DOHH2 (cell line): ENCODE results near the gene GPC6.

ENCODE experiments used
- H3F3A ChIP-seq: fragments of 200-600 bp; sonication (generic), shearing (Covaris generic); 2 replicates; pipeline ENCODE4 v1.6.0; 2016; ENCODE audit warnings: antibody characterized with exemption, mild to moderate bottlenecking; ENCODE audit not compliant: control insufficient read depth, insufficient read depth
- H3K27ac ChIP-seq: fragments of 200-600 bp; sonication (generic); 2 replicates; pipeline ENCODE4 v1.5.1; 2014; ENCODE audit warnings: low read depth, mild to moderate bottlenecking, low read length, moderate library complexity
- H3K27me3 ChIP-seq: fragments of 200-600 bp; sonication (generic); 2 replicates; pipeline ENCODE4 v1.6.1; 2014; ENCODE audit warnings: mild to moderate bottlenecking, low read length, mixed read lengths; ENCODE audit not compliant: control insufficient read depth
- H3K36me3 ChIP-seq: fragments of 200-600 bp; sonication (generic); 2 replicates; pipeline ENCODE4 v1.6.1; 2014; ENCODE audit warnings: mild to moderate bottlenecking, low read length, moderate library complexity, mixed read lengths; ENCODE audit not compliant: control insufficient read depth
- H3K4me1 ChIP-seq: fragments of 200-600 bp; sonication (generic); 2 replicates; pipeline ENCODE4 v1.6.1; 2014; ENCODE audit warnings: mild to moderate bottlenecking, low read length, mixed read lengths; ENCODE audit not compliant: control insufficient read depth
- H3K4me2 ChIP-seq: fragments of 200-600 bp; sonication (generic); 2 replicates; pipeline ENCODE4 v1.6.0; 2014; ENCODE audit warnings: mild to moderate bottlenecking, low read length, moderate library complexity
- H3K4me3 ChIP-seq: fragments of 200-600 bp; sonication (generic); 2 replicates; pipeline ENCODE4 v1.5.1; 2014; ENCODE audit warnings: mild to moderate bottlenecking, low read length, mixed read lengths
- H3K79me2 ChIP-seq: fragments of 200-600 bp; sonication (generic); 2 replicates; pipeline ENCODE4 v1.6.1; 2014; ENCODE audit warnings: mild to moderate bottlenecking, low read length, mixed read lengths; ENCODE audit not compliant: control insufficient read depth
- H3K9me2 ChIP-seq: fragments of 200-600 bp; sonication (generic); replicated peaks from 2 replicates; pipeline ENCODE4 v1.6.1; 2014; ENCODE audit warnings: mild to moderate bottlenecking, low read length, mixed read lengths; ENCODE audit not compliant: control insufficient read depth
- H3K9me3 ChIP-seq: fragments of 200-600 bp; sonication (generic); 2 replicates; pipeline ENCODE4 v1.6.1; 2014; ENCODE audit warnings: antibody characterized with exemption, low read length, mixed read lengths; ENCODE audit not compliant: control insufficient read depth, insufficient read depth
- H4K20me1 ChIP-seq: fragments of 200-600 bp; sonication (generic); 2 replicates; pipeline ENCODE4 v1.6.0; 2014; ENCODE audit warnings: low read depth, mild to moderate bottlenecking, antibody characterized with exemption, low read length, moderate library complexity; ENCODE audit not compliant: control insufficient read depth, insufficient read depth
- CTCF ChIP-seq: fragments of 200-600 bp; sonication (generic); IDR thresholded peaks from one replicate; pipeline ENCODE4 v1.5.1; 2014; ENCODE audit warnings: antibody characterized with exemption, mild to moderate bottlenecking, low read depth, low read length; ENCODE audit not compliant: poor library complexity, severe bottlenecking
- EZH2phosphoT487 ChIP-seq: fragments of 200-600 bp; sonication (generic); IDR thresholded peaks from 2 replicates; pipeline ENCODE4 v1.6.1; 2017; ENCODE audit warnings: borderline replicate concordance, mild to moderate bottlenecking, antibody characterized with exemption, low read length, moderate library complexity, mixed read lengths

The GPC6 gene

GRCh38 chr13:93527748-93528297 is 301.2 kb downstream of the GPC6 start:
- Histone ChIP-seq H4K20me1 (no peaks in the 10 kb centered on the region), H3K9me2 (no peaks in the 10 kb centered on the region), H3K9me3 (no peaks in the 10 kb centered on the region), H3K36me3 (no peaks in the 10 kb centered on the region), H3K27ac (no peak overlapping the region), H3F3A (no peaks in the 10 kb centered on the region), H3K79me2 (no peaks in the 10 kb centered on the region), H3K27me3 (no peaks in the 10 kb centered on the region), H3K4me2 (no peak overlapping the region), H3K4me1 (no peaks in the 10 kb centered on the region), H3K4me3 (no peak overlapping the region)
- TF ChIP-seq CTCF (no peak), EZH2phosphoT487 (no peak)

- Histone ChIP-seq H3K4me2 (no peak overlapping the region), H3F3A (no peaks in the 10 kb centered on the region), H3K36me3 (no peaks in the 10 kb centered on the region), H3K79me2 (no peaks in the 10 kb centered on the region), H3K9me2 (no peaks in the 10 kb centered on the region), H3K9me3 (no peaks in the 10 kb centered on the region), H3K27ac (no peak overlapping the region), H3K27me3 (no peaks in the 10 kb centered on the region), H3K4me1 (no peaks in the 10 kb centered on the region), H3K4me3 (no peak overlapping the region), H4K20me1 (no peaks in the 10 kb centered on the region)
- no peak for TF ChIP-seq CTCF
- TF ChIP-seq EZH2phosphoT487: no peak
Observed at GRCh38 chr13:93529961-93530360, 303.4 kb downstream of the GPC6 start.

- H3F3A ChIP-seq: no peaks in the 10 kb centered on the region
- H3K79me2 ChIP-seq: no peaks in the 10 kb centered on the region
- no peak overlapping the region for H3K4me3 ChIP-seq
- H3K9me3 ChIP-seq: no peaks in the 10 kb centered on the region
- no peaks in the 10 kb centered on the region for H3K9me2 ChIP-seq
- no peaks in the 10 kb centered on the region for H3K4me1 ChIP-seq
- H3K27me3 ChIP-seq: no peaks in the 10 kb centered on the region
- no peak overlapping the region for H3K27ac ChIP-seq
- no peak for TF ChIP-seq CTCF
- no peak for TF ChIP-seq EZH2phosphoT487
- H4K20me1 ChIP-seq: no peaks in the 10 kb centered on the region
- H3K4me2 ChIP-seq: no peak overlapping the region
- no peaks in the 10 kb centered on the region for H3K36me3 ChIP-seq
Observed at GRCh38 chr13:93534181-93534700, 307.6 kb downstream of the GPC6 start.
